Osteoblast (primary cell): ENCODE data around the gene LRP5. TPM values are rescaled to one million over a fixed set of nuclear protein-coding genes. Genes with fewer than 3 reads are reported as not detected.

ENCODE experiments used
- DNase-seq: peaks from one replicate; pipeline ENCODE4 v3.0.0; 2011; ENCODE audit warnings: low spot score, mixed read lengths; ENCODE audit not compliant: insufficient read length; ENCODE audit errors: missing footprints
- H2AFZ ChIP-seq: 2 replicates; pipeline ENCODE4 v1.6.0; 2011; ENCODE audit warnings: mild to moderate bottlenecking, low read length
- H3K27ac ChIP-seq: 2 replicates; pipeline ENCODE4 v1.5.1; 2011; ENCODE audit warnings: mild to moderate bottlenecking, low read depth, low read length, moderate library complexity
- H3K27me3 ChIP-seq: 2 replicates; pipeline ENCODE4 v1.6.0; 2012; ENCODE audit warnings: mild to moderate bottlenecking, control low read depth, inconsistent platforms, low read length, moderate library complexity; ENCODE audit not compliant: insufficient read depth
- H3K36me3 ChIP-seq: 2 replicates; pipeline ENCODE4 v1.5.1; 2011; ENCODE audit warnings: mild to moderate bottlenecking, low read length, control low read depth, moderate library complexity; ENCODE audit not compliant: insufficient read depth
- H3K4me1 ChIP-seq: 2 replicates; pipeline ENCODE4 v1.5.1; 2011; ENCODE audit warnings: mild to moderate bottlenecking, low read length, control low read depth, moderate library complexity; ENCODE audit not compliant: insufficient read depth
- H3K4me2 ChIP-seq: 2 replicates; pipeline ENCODE4 v1.6.0; 2011; ENCODE audit warnings: mild to moderate bottlenecking, low read length; ENCODE audit not compliant: insufficient read depth
- H3K4me3 ChIP-seq: fragments of 200-600 bp; sonication (generic); 3 replicates; pipeline ENCODE4 v1.5.1; 2012; ENCODE audit warnings: mild to moderate bottlenecking, low read length, inconsistent platforms; ENCODE audit not compliant: insufficient read depth
- H3K79me2 ChIP-seq: 2 replicates; pipeline ENCODE4 v1.6.0; 2012; ENCODE audit warnings: mild to moderate bottlenecking, low read length, control low read depth, inconsistent platforms; ENCODE audit not compliant: insufficient read depth
- H3K9me3 ChIP-seq: 2 replicates; pipeline ENCODE4 v1.5.1; 2011; ENCODE audit warnings: low read depth, low read length, control low read depth
- H4K20me1 ChIP-seq: 2 replicates; pipeline ENCODE4 v1.6.0; 2012; ENCODE audit warnings: mild to moderate bottlenecking, low read length, control low read depth; ENCODE audit not compliant: insufficient read depth
- total RNA-seq: library from RNA; depleted of rRNA; stranded (reverse); fragments of >200 nt; gene quantifications from 2 replicates; pipeline ENCODE4 v1.2.3, GENCODE V29; 2012
- TF ChIP-seq, protein P1 (sequence below): IDR thresholded peaks from 2 replicates; pipeline ENCODE4 v1.5.1; 2011; ENCODE audit warnings: mild to moderate bottlenecking, low read depth, low read length, moderate library complexity; ENCODE audit errors: extremely low read depth

Gene LRP5
- total RNA-seq, 1 donor, result 16.3 TPM

DNA sequence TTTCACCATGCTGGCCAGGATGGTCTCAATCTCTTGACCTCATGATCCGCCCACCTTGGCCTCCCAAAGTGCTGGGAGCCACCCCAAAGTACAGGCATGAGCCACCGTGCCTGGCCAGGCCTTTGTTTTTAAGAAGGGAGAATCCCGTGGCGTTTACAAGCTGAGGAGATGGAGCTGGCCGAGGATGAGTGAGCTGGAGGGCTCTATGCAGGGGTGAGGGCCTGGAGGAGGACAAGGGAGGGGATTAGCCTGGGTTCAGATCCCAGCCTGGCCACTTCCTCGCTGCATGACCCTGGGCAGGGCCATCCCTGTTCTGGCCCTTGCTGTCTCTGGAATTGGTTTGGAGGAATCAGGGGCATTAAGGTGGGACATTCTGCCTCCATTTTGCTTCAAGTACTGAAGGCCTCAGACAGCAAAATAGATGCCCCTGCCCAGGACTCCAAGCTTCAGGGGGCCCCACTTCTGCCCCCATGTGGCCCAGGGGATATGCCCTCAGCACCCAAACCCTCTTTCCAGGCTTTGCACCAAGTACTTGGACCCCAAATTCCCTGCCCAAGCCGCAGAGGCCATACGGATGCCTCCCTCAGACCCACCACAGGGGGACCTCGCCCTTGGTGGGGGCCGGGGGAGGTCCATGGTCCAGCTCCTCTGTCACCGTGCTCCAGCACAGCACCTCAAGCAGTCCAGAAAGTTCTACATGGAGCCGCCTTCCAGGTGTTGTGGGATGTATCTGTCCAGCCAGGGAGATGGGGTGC lies 12.1 kb upstream of the LRP5 start:
- Histone ChIP-seq H3K27ac (no peak overlapping the region), H3K36me3 (no peaks in the 10 kb centered on the region), H4K20me1 (no peaks in the 10 kb centered on the region), H3K4me3 (no peak overlapping the region), H2AFZ (no peak overlapping the region), H3K27me3 (no peaks in the 10 kb centered on the region), H3K4me1 (no peaks in the 10 kb centered on the region), H3K4me2 (no peak overlapping the region), H3K79me2 (no peaks in the 10 kb centered on the region), H3K9me3 (no peaks in the 10 kb centered on the region)
- TF ChIP-seq, protein P1, sequence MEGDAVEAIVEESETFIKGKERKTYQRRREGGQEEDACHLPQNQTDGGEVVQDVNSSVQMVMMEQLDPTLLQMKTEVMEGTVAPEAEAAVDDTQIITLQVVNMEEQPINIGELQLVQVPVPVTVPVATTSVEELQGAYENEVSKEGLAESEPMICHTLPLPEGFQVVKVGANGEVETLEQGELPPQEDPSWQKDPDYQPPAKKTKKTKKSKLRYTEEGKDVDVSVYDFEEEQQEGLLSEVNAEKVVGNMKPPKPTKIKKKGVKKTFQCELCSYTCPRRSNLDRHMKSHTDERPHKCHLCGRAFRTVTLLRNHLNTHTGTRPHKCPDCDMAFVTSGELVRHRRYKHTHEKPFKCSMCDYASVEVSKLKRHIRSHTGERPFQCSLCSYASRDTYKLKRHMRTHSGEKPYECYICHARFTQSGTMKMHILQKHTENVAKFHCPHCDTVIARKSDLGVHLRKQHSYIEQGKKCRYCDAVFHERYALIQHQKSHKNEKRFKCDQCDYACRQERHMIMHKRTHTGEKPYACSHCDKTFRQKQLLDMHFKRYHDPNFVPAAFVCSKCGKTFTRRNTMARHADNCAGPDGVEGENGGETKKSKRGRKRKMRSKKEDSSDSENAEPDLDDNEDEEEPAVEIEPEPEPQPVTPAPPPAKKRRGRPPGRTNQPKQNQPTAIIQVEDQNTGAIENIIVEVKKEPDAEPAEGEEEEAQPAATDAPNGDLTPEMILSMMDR, result no peak
- DNase-seq, result peak; percentile 18

DNA sequence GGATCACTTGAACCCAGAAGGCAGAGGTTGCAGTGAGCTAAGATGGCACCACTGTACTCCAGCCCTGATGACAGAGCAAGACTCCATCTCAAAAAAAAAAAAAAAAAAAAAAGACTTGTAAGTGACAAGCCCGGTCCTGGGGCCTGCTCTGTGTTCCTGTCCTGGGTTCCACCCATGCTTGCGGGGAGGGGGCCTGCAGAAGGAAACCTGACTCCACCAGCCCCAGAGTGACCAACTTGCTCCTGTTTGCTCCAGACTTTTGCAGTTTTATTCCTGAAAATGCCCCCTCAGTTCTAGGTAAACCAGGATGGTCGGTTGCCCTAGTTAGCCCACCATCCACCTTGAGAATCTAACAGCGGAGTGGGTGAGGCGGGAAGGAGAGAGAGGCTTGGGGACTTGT lies 10.1 kb upstream of the LRP5 start:
- no peaks in the 10 kb centered on the region for H3K9me3 ChIP-seq
- no peak overlapping the region for H2AFZ ChIP-seq
- H3K4me2 ChIP-seq, result no peak overlapping the region
- H4K20me1 ChIP-seq, result no peaks in the 10 kb centered on the region
- no peaks in the 10 kb centered on the region for H3K4me1 ChIP-seq
- no peaks in the 10 kb centered on the region for H3K36me3 ChIP-seq
- no peaks in the 10 kb centered on the region for H3K79me2 ChIP-seq
- H3K4me3 ChIP-seq, result no peak overlapping the region
- DNase-seq, result peak; percentile 37
- TF ChIP-seq, protein P1, result no peak
- H3K27me3 ChIP-seq, result no peaks in the 10 kb centered on the region
- H3K27ac ChIP-seq, result no peak overlapping the region

DNA sequence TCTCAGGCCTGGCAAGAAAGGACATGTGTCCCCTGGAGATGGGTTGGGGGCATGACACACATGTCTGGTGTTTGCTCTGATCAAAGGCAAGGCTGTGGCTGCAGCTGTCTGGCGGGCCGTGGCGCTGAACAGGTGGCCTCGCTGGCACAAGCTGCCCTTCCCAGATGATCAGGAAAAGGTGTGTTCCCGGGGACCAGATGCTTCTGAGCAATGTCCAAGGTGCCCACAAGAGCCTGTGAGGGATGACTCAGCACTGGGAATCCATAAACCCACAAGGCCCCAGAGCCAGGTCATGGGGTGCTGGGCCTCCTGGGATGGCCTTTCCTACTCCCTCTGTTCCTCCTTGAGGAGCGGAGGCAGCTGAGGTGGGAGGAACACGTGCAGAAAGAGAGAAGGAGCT lies 9.7 kb upstream of the LRP5 start:
- Histone ChIP-seq H3K4me2 (no peak overlapping the region), H3K27me3 (no peaks in the 10 kb centered on the region), H2AFZ (no peak overlapping the region), H3K27ac (no peak overlapping the region), H3K4me1 (no peaks in the 10 kb centered on the region), H3K36me3 (no peaks in the 10 kb centered on the region), H4K20me1 (no peaks in the 10 kb centered on the region), H3K4me3 (no peak overlapping the region), H3K9me3 (no peaks in the 10 kb centered on the region), H3K79me2 (no peaks in the 10 kb centered on the region)
- TF ChIP-seq, protein P1, result no peak
- peak; percentile 45 for DNase-seq

DNA sequence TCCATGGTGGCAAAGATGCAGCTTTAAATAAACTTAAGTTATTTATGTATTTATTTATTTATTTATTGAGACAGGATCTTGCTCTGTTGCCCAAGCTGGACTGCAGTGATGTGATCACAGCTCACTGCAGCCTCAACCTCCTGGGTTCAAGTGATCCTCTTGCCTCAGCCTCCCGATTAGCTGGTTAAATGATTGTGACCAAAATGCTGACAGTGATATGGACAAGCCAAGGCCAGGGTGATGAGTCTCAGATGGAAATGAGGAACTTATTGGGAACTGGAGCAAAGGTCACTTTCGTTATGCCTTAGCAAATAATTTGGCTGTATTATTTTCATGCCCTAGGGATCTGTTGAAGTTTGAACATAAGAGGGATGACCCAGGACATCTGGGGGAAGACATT lies 9.3 kb upstream of the LRP5 start:
- Histone ChIP-seq H3K4me2 (no peak overlapping the region), H2AFZ (no peak overlapping the region), H3K27me3 (no peaks in the 10 kb centered on the region), H3K4me3 (no peak overlapping the region), H3K9me3 (no peaks in the 10 kb centered on the region), H3K79me2 (no peaks in the 10 kb centered on the region), H3K27ac (no peak overlapping the region), H3K36me3 (no peaks in the 10 kb centered on the region), H4K20me1 (no peaks in the 10 kb centered on the region), H3K4me1 (no peaks in the 10 kb centered on the region)
- TF ChIP-seq, protein P1, result no peak
- DNase-seq, result no peak
